Panc1 (cell line): Measurements from ENCODE around the gene SARS2. TPM values are rescaled to one million over a fixed set of nuclear protein-coding genes. Genes with fewer than 3 reads are reported as not detected.

ENCODE experiments used
- ATAC-seq: fragments of 200-7000 bp; cut with Tn5 transposase; 2 replicates; pipeline ENCODE4 v1.9.1; 2020; ENCODE audit warnings: mild to moderate bottlenecking, moderate library complexity
- BruUV-seq: library from RNA; stranded (reverse); fragments of 400-500 nt; replicated peaks from 2 replicates; lab custom pipeline; 2021; lab: Mats Ljungman, UMichigan
- CTCF ChIA-PET: fragments of 300-600 bp; sonication (Branson Sonifier 250); formaldehyde crosslinking; loops from one replicate; lab custom pipeline; 2022; ENCODE audit warnings: antibody characterized with exemption; lab: Charles Lee
- POLR2A ChIA-PET: fragments of 300-600 bp; sonication (Branson Sonifier 250); formaldehyde crosslinking; loops from one replicate; lab custom pipeline; 2022; ENCODE audit warnings: antibody characterized with exemption; lab: Charles Lee
- DNase-seq: peaks from one replicate; pipeline ENCODE4 v3.0.0-alpha.2; 2010; ENCODE audit warnings: low read depth, low spot score
- H3K27ac ChIP-seq: 2 replicates; pipeline ENCODE4 v1.5.1; 2011; ENCODE audit warnings: mild to moderate bottlenecking, low read length, inconsistent platforms
- H3K27me3 ChIP-seq: fragments of 200-500 bp; sonication (Bioruptor generic); 2 replicates; pipeline ENCODE4 v1.6.0; 2014; ENCODE audit warnings: low read length, inconsistent platforms; ENCODE audit not compliant: control insufficient read depth, insufficient read depth
- H3K36me3 ChIP-seq: fragments of 200-500 bp; sonication (Bioruptor generic); 2 replicates; pipeline ENCODE4 v1.5.1; 2014; ENCODE audit warnings: inconsistent platforms, mild to moderate bottlenecking, low read length, moderate library complexity; ENCODE audit not compliant: control insufficient read depth, insufficient read depth
- H3K4me1 ChIP-seq: 2 replicates; pipeline ENCODE4 v1.5.1; 2011; ENCODE audit warnings: inconsistent platforms, mild to moderate bottlenecking, low read length, moderate library complexity; ENCODE audit not compliant: control insufficient read depth, insufficient read depth
- H3K4me3 ChIP-seq, 2 experiments: 2 replicates each; pipeline ENCODE4 v1.5.1; 2011 to 2012; ENCODE audit warnings: low read depth in 2 of 2, low read length in 2 of 2, mild to moderate bottlenecking in 2 of 2, inconsistent platforms in 1 of 2, moderate library complexity in 1 of 2
- H3K9me3 ChIP-seq: fragments of 200-500 bp; sonication (Bioruptor generic); 2 replicates; pipeline ENCODE4 v1.5.1; 2014; ENCODE audit warnings: low read depth, mild to moderate bottlenecking, inconsistent platforms, low read length, moderate library complexity; ENCODE audit not compliant: control insufficient read depth, insufficient read depth
- CTCF ChIP-seq: fragments of 450-650 bp; IDR thresholded peaks from 2 replicates; pipeline ENCODE4 v1.5.1; 2017; ENCODE audit warnings: mild to moderate bottlenecking
- POLR2AphosphoS5 ChIP-seq: IDR thresholded peaks from 2 replicates; pipeline ENCODE4 v1.6.1; 2012; ENCODE audit warnings: mild to moderate bottlenecking, low read depth, low read length, moderate library complexity
- SIN3A ChIP-seq: IDR thresholded peaks from 2 replicates; pipeline ENCODE4 v1.6.1; 2012; ENCODE audit warnings: low read depth, mild to moderate bottlenecking, low read length, moderate library complexity, borderline replicate concordance; ENCODE audit not compliant: insufficient read depth
- TCF7L2 ChIP-seq: IDR thresholded peaks from 2 replicates; pipeline ENCODE4 v1.6.1; 2011; ENCODE audit warnings: mild to moderate bottlenecking, low read depth, low read length, inconsistent platforms
- in situ Hi-C: cut with HindIII; loops from 2 replicates; pipeline ENCODE4 v1.10.0; 2016; ENCODE audit warnings: low sequenced_read_pairs, low pct_unique_long_range_greater_than_20kb
- intact Hi-C: fragments of 100-400 bp; cut with micrococcal nuclease; formaldehyde crosslinking; loops from one replicate; pipeline ENCODE4 v1.10.0; 2022; ENCODE audit not compliant: unreplicated experiment
- total RNA-seq: library from RNA; stranded (reverse); gene quantifications from one replicate; pipeline ENCODE4 v1.2.1, GENCODE V29; 2021; ENCODE audit not compliant: unreplicated experiment
- TF ChIP-seq, protein P1 (sequence below), 2 experiments: IDR thresholded peaks; 2 replicates each; pipeline ENCODE4 v1.6.1; 2011 to 2012; ENCODE audit warnings: low read depth in 2 of 2, control low read depth in 1 of 2, low read length in 1 of 2, mild to moderate bottlenecking in 1 of 2, moderate library complexity in 1 of 2; ENCODE audit not compliant: insufficient read depth in 1 of 2

The SARS2 gene
- total RNA-seq, 1 experiment from 2014 or later, result 186 TPM

- ChIA-PET CTCF (interaction anchor here (0.6 to 4.1 kb wide), 15 partner anchors 11 to 1240 kb away, joined by 3 to 22 read pairs (median 4); partner anchors contain the start of genes FBXO27, MRPS12 and SARS2), POLR2A (interaction anchor here (0.6 to 1.5 kb wide), 6 partner anchors 11 to 164 kb away, joined by 3 to 13 read pairs (median 4); no protein-coding TSS in a partner anchor)
- peak; percentile 3 for ATAC-seq
- H3K36me3 ChIP-seq, result no peaks in the 10 kb centered on the region
- H3K9me3 ChIP-seq, result peaks cover 9% of the 10 kb centered on the region; the same call in 1 of the 2 replicates
- TF ChIP-seq CTCF (no peak), POLR2AphosphoS5 (no peak), SIN3A (no peak)
- TF ChIP-seq, protein P1, sequence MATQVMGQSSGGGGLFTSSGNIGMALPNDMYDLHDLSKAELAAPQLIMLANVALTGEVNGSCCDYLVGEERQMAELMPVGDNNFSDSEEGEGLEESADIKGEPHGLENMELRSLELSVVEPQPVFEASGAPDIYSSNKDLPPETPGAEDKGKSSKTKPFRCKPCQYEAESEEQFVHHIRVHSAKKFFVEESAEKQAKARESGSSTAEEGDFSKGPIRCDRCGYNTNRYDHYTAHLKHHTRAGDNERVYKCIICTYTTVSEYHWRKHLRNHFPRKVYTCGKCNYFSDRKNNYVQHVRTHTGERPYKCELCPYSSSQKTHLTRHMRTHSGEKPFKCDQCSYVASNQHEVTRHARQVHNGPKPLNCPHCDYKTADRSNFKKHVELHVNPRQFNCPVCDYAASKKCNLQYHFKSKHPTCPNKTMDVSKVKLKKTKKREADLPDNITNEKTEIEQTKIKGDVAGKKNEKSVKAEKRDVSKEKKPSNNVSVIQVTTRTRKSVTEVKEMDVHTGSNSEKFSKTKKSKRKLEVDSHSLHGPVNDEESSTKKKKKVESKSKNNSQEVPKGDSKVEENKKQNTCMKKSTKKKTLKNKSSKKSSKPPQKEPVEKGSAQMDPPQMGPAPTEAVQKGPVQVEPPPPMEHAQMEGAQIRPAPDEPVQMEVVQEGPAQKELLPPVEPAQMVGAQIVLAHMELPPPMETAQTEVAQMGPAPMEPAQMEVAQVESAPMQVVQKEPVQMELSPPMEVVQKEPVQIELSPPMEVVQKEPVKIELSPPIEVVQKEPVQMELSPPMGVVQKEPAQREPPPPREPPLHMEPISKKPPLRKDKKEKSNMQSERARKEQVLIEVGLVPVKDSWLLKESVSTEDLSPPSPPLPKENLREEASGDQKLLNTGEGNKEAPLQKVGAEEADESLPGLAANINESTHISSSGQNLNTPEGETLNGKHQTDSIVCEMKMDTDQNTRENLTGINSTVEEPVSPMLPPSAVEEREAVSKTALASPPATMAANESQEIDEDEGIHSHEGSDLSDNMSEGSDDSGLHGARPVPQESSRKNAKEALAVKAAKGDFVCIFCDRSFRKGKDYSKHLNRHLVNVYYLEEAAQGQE (IDR thresholded peaks at IDR 0.05; ENCODE audit: insufficient read depth in 1 of 2, low read depth in 2 of 2, low read length in 1 of 2), result no peak
- intact Hi-C loops (loop anchor here (10.0 kb wide), 1 partner anchor 437 kb away; the partner anchor contains the start of gene PLEKHG2), in situ Hi-C loops (loop anchor here (25.0 kb wide), 1 partner anchor 960 kb away; the partner anchor contains the start of gene FCGBP)
- H3K27ac ChIP-seq, result peak overlapping the region; percentile 97
- BruUV-seq, result no TSS peak
- H3K4me1 ChIP-seq, result peaks cover 36% of the 10 kb centered on the region
- peak; percentile 53 for DNase-seq
- no peak overlapping the region for H3K4me3 ChIP-seq
- no peaks in the 10 kb centered on the region for H3K27me3 ChIP-seq
Measured at GRCh38 chr19:38977445-38978325, 47.1 kb upstream of the SARS2 start.

DNA sequence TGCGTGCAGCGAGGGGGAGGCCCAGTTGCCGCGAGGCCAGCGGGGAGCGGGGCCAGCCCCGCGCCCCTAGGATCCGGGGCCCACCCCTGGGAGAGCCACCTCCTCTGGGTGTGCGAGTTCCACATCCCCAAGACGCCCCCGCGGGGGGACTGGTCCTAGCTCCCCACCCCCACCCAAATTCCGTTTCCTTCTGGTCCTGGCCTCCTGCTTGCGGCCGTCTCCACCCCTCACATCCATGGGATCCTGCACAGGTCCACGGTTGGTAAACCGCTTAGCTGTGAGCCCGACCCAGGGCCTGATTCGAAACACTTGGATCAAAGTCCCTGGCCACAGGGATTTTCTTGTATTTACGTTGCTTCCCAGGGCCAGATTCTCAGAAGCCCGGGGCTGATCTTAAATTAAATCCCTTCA lies 45.3 kb upstream of the SARS2 start:
- H3K36me3 ChIP-seq, result no peaks in the 10 kb centered on the region
- H3K27ac ChIP-seq, result peak overlapping the region; percentile 97
- POLR2A ChIA-PET, result interaction anchor here (0.5 to 1.2 kb wide), 11 partner anchors 13 to 432 kb away, joined by 3 to 12 read pairs (median 3); partner anchors contain the start of genes FBXO27 and SAMD4B
- in situ Hi-C loops, result loop anchor here (25.0 kb wide), 1 partner anchor 961 kb away; the partner anchor contains the start of gene FCGBP
- ATAC-seq, result peak; percentile 79
- TF ChIP-seq, protein P1 (IDR thresholded peaks at IDR 0.05; ENCODE audit: insufficient read depth in 1 of 2, low read depth in 2 of 2, low read length in 1 of 2), result no peak
- TF ChIP-seq SIN3A (no peak), POLR2AphosphoS5 (no peak), CTCF (no peak), TCF7L2 (no peak)
- DNase-seq, result peak; percentile 88
- peak overlapping the region; percentile 50 to 59 for H3K4me3 ChIP-seq
- intact Hi-C loops, result loop anchor here (1.0 to 10.0 kb wide), 2 partner anchors 55 to 439 kb away; partner anchors contain the start of gene PLEKHG2
- no TSS peak for BruUV-seq
- H3K4me1 ChIP-seq, result peaks cover 48% of the 10 kb centered on the region
- no peaks in the 10 kb centered on the region for H3K27me3 ChIP-seq
- H3K9me3 ChIP-seq, result peaks cover 9% of the 10 kb centered on the region; the same call in 1 of the 2 replicates
- CTCF ChIA-PET, result interaction anchor here (0.6 to 4.1 kb wide), 38 partner anchors 9 to 1193 kb away, joined by 3 to 36 read pairs (median 5); partner anchors contain the start of genes FBXO27, MRPS12 and SARS2
